ENCODE results near the gene TLCD3B. TPM values are rescaled to one million over a fixed set of nuclear protein-coding genes. Genes with fewer than 3 reads are reported as not detected.
"Not testable (repeated sequence)": the region's sequence is repeated elsewhere in the genome, so short reads cannot be mapped to it uniquely, and the experiment has no call there.

The TLCD3B gene
- total RNA-seq, 2 experiments from 2014 or later, result 1.2 to 2.0 TPM

DNA sequence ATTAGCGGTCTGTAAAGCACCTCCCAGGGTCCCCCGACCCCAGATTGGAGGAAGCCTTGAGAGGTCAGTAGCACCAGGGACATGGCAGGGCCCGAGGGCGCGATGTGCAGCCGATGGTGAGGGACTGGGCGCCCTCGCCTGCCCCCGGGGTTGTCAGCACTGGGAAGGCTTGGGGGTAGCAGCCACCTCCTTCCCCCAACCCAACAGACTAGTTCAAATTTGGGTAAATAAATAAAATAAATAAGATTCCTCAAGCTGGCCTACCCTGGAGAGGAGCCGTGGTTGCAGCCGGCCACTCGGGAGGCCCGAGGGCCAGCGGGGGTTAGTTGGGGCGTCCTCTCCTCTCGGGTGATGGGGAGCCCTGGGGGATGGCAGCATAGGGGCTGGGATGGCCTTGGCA, 6.6 kb downstream of the TLCD3B start:
- DNase-seq, result no peak
- peaks cover 40% of the 10 kb centered on the region for H3K27me3 Mint-ChIP-seq
- H3K36me3 Mint-ChIP-seq, result no peaks in the 10 kb centered on the region
- no peaks in the 10 kb centered on the region for H3K9me3 Mint-ChIP-seq
- H3K4me3 Mint-ChIP-seq, result no peak overlapping the region
- H3K4me1 Mint-ChIP-seq, result peaks cover 5% of the 10 kb centered on the region
- H3K27ac Mint-ChIP-seq, result no peak overlapping the region

- DNase-seq, result no peak
- Mint-ChIP-seq H3K9me3 (no peaks in the 10 kb centered on the region), H3K27ac (no peak overlapping the region), H3K27me3 (peaks cover 32% of the 10 kb centered on the region), H3K36me3 (no peaks in the 10 kb centered on the region), H3K4me1 (peaks cover 5% of the 10 kb centered on the region), H3K4me3 (no peak overlapping the region)
Measured at GRCh38 chr16:30023586-30023985, 7.5 kb downstream of the TLCD3B start.

DNA sequence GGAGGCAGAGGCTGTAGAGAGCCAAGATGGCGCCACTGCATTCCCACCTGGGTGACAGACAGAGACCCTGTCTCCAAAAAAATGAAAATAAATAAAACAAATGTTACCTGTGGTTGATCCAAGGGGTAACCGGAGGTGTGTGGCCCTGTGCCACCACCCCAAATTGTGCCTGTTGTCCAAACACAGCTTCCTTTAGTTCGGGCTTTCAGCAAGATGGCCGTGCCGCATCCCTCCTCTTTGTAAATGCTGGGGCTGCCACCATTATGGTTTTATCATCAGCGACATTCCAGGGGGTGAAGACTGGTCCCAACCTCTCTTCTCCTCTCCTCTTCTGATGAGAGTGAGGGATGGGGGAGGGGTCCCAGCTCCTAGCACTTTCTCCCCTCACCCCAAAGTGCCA, 8.2 kb downstream of the TLCD3B start, which contains the start of gene C16orf92:
TSS of gene C16orf92 (plus strand) at position 312 of the 400 bp plus-strand sequence. CDS start 143 bp downstream, outside the sequence.
- no peak within 1 kb of the TSS for H3K4me3 Mint-ChIP-seq
- DNase-seq, result no peak
- H3K4me1 Mint-ChIP-seq, result peaks cover 5% of the 10 kb centered on the region

DNA sequence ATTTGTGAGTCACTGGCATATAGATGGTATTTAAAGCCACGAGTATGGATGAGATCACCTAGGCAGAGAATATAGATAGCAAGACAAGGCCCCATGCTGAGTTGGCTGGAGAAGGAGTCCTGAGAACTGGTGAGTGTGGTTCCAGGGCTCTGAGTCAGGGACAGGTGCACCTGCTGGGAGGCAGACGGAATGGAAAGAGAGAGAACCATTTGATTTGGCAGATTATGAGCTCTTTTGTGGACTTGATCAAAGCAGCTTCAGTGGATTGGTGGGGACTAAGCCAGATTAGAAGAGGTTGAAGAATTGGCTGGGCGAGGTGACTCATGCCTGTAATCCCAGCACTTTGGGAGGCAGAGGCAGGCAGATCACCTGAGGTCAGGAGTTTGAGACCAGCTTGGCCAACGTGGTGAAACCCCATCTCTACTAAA, 12.3 kb downstream of the TLCD3B start:
- Mint-ChIP-seq H3K36me3 (no peaks in the 10 kb centered on the region), H3K27me3 (peaks cover 10% of the 10 kb centered on the region), H3K9me3 (no peaks in the 10 kb centered on the region), H3K27ac (no peak overlapping the region), H3K4me1 (peaks cover 5% of the 10 kb centered on the region), H3K4me3 (no peak overlapping the region)
- no peak for DNase-seq

More for the DNA sequence above, 8.2 kb downstream of the TLCD3B start, which contains the start of gene C16orf92:
- H3K9me3 Mint-ChIP-seq, result no peaks in the 10 kb centered on the region
- H3K36me3 Mint-ChIP-seq, result no peaks in the 10 kb centered on the region
- peaks cover 25% of the 10 kb centered on the region for H3K27me3 Mint-ChIP-seq
- H3K27ac Mint-ChIP-seq, result no peak within 1 kb of the TSS

- not testable (repeated sequence) for H3K4me3 Mint-ChIP-seq, H3K9me3 Mint-ChIP-seq, H3K36me3 Mint-ChIP-seq, H3K27ac Mint-ChIP-seq, DNase-seq, H3K4me1 Mint-ChIP-seq
- peaks cover 10% of the 10 kb centered on the region for H3K27me3 Mint-ChIP-seq
Measured at GRCh38 chr16:30017937-30018336, 13.1 kb downstream of the TLCD3B start.

- no peaks in the 10 kb centered on the region for H3K9me3 Mint-ChIP-seq
- peaks cover 16% of the 10 kb centered on the region for H3K27me3 Mint-ChIP-seq
- no peaks in the 10 kb centered on the region for H3K36me3 Mint-ChIP-seq
- H3K4me3 Mint-ChIP-seq, result no peak overlapping the region
- peaks cover 5% of the 10 kb centered on the region for H3K4me1 Mint-ChIP-seq
- no peak overlapping the region for H3K27ac Mint-ChIP-seq
- no peak for DNase-seq
Measured at GRCh38 chr16:30017277-30017656, 13.8 kb downstream of the TLCD3B start.

DNA sequence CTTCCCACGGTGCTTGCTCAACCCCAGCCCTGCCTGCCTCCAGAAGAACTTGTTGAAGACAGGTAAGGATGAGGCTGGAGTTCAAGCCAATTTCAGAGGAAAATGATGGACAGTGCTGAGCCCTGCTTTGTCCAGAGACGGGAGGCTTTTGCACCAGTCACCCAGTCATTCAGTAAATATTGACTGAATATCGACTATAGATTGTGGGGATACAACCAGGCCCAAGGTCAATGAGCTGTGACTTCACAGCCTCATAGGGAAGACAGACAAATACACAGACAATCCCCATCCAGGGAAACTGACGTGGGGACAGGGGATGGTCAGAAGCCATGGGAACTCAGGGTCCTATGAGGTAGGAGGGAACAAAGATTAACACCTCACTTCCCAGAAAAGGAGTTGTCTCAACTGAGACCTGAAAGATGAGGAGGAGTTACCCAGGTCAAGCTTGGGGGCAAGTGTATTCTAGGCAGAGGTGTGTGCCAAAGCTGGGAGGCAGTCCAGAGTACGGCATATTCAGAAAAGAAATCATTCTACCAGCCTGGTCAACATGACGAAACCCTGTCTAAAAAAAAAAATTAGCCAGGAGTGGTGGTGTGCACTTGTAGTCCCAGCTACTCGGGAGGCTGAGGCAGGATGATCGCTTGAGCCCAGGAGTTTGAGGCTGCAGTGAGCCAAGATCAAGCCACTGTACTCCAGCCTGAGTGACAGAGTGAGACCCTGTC, 14.4 kb downstream of the TLCD3B start:
- peaks cover 8% of the 10 kb centered on the region for H3K4me1 Mint-ChIP-seq
- no peak overlapping the region for H3K4me3 Mint-ChIP-seq
- peaks cover 22% of the 10 kb centered on the region for H3K27me3 Mint-ChIP-seq
- no peak overlapping the region for H3K27ac Mint-ChIP-seq
- H3K36me3 Mint-ChIP-seq, result no peaks in the 10 kb centered on the region
- no peak for DNase-seq
- H3K9me3 Mint-ChIP-seq, result no peaks in the 10 kb centered on the region

GRCh38 chr16:30015450-30015849, 15.6 kb downstream of the TLCD3B start:
- H3K9me3 Mint-ChIP-seq, H3K27ac Mint-ChIP-seq, H3K36me3 Mint-ChIP-seq, H3K4me1 Mint-ChIP-seq, H3K4me3 Mint-ChIP-seq, DNase-seq: not testable (repeated sequence)
- H3K27me3 Mint-ChIP-seq, result peaks cover 19% of the 10 kb centered on the region

DNA sequence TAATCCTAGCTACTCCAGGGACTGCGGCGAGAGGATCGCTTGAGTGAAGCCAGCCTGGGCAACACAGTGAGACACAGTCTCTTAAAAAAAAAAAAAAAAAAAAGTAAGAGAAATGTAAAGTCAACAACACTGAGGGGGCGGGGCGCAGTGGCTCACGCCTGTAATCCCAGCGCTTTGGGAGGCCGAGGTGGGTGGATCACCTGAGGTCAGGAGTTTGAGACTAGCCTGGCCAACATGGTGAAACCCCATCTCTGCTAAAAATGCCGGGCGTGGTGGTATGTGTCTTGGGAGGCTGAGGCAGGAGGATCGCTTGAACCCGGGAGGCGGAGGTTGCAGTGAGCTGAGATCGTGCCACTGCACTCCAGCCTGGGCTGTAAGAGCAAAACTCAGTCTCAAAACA, 18.5 kb downstream of the TLCD3B start:
- not testable (repeated sequence) for H3K4me3 Mint-ChIP-seq, DNase-seq, H3K27ac Mint-ChIP-seq, H3K4me1 Mint-ChIP-seq, H3K9me3 Mint-ChIP-seq, H3K36me3 Mint-ChIP-seq
- peaks cover 31% of the 10 kb centered on the region for H3K27me3 Mint-ChIP-seq

GRCh38 chr16:30011714-30012504, 19.2 kb downstream of the TLCD3B start:
- H3K27me3 Mint-ChIP-seq, result peaks cover 31% of the 10 kb centered on the region
- no peaks in the 10 kb centered on the region for H3K9me3 Mint-ChIP-seq
- peaks cover 5% of the 10 kb centered on the region for H3K4me1 Mint-ChIP-seq
- DNase-seq, result no peak
- H3K4me3 Mint-ChIP-seq, result peak overlapping the region; percentile 79
- peak overlapping the region; percentile 74 for H3K27ac Mint-ChIP-seq
- H3K36me3 Mint-ChIP-seq, result no peaks in the 10 kb centered on the region

DNA sequence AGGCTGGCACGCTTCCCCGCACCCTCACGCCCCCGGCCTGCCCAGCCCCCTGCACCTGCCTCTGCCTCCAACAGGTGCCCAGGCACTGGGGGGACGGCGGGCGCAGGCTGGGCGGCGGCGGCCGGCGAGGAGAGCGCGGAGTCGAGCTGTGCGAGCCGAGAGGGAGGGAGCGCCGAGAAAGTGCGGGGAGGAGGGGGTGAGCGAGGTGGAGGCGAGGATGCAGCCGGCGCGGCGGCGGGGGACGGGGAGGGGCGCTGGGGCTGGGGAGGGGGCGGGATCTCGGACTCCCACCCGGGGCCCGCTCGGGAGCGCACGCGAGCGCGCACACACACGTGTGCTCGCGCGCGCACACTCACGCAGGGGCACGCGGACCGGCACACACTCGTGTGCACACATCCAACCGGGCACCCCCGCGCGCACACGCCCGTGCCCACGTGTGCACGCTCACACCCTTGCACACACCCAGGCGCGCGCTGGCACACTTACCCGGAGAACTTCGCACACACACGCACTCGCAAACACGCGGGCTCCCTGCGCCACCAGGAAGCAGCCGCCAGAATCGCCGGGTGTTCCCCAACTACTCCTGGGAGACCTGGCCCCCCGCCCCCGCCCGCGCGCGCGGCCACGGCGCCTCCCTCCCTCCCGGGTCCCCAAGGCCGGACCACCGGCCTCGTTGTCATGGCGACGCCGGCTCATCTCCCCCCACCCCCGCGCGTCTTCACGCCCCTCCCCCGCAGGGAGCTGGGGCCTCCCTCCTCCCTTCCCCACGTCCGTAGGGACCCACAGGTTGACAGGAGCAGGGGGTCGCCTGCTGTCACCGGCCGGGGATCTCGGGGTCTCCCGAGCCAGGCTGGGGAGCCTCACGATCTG, 20.0 kb downstream of the TLCD3B start, which contains the start of gene DOC2A:
TSS of gene DOC2A (minus strand) at position 184 of the 870 bp plus-strand sequence. CDS start 805 bp downstream, outside the sequence.
- H3K36me3 Mint-ChIP-seq, result no peaks in the 10 kb centered on the region
- peaks cover 31% of the 10 kb centered on the region for H3K27me3 Mint-ChIP-seq
- H3K4me1 Mint-ChIP-seq, result peaks cover 5% of the 10 kb centered on the region
- H3K27ac Mint-ChIP-seq, result no peak within 1 kb of the TSS
- H3K9me3 Mint-ChIP-seq, result no peaks in the 10 kb centered on the region
- DNase-seq, result peak; percentile 43
- peak within 1 kb of the TSS; percentile 79 for H3K4me3 Mint-ChIP-seq

DNA sequence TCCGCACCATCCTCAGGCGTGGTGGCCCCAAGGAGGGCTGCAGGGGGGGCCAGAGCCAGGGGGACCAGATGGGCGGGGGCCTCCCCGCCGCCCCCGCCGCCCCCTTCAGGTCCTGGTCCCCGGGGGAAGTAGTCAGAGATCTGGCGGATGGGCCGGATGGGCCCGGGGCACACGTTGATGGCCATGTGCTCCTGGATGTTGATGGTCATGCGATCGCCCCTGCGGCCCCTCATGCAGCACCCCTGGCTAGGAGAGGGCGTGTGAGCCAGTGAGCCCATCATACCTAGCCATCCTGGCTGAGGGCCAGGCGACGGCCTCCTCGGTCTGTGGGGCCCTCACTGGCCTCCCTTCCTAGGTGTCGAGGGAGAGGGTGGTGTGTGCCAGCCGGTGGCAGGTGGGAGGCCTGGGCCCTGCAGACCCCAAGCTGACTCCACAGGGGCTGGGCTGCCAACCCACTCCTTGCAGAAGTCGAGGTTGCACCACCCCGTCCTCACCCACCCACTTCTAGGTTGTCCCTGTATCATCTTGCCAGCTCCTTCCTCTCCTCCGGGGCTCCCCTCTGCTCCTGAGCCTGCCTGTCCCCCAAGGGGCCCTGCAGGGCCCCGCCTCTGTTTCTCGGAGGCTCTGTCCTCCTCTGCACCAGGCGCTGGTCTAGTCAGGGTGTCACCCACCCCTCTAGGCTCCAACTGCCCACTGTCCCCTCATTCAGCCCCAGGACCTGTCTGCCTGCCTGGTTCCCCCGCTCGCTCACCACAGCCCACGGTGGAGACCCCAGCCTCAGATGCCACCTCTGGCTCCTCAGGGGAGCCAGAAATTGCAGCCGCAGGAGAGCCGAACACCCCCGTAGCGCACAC, 20.9 kb downstream of the TLCD3B start:
- Mint-ChIP-seq H3K4me1 (peaks cover 5% of the 10 kb centered on the region), H3K36me3 (no peaks in the 10 kb centered on the region), H3K27ac (no peak overlapping the region), H3K9me3 (no peaks in the 10 kb centered on the region), H3K27me3 (peaks cover 31% of the 10 kb centered on the region), H3K4me3 (peak overlapping the region; percentile 77)
- no peak for DNase-seq

GRCh38 chr16:30009085-30009862, 21.8 kb downstream of the TLCD3B start:
- no peaks in the 10 kb centered on the region for H3K9me3 Mint-ChIP-seq
- peaks cover 8% of the 10 kb centered on the region for H3K4me1 Mint-ChIP-seq
- no peak overlapping the region for H3K4me3 Mint-ChIP-seq
- DNase-seq, result no peak
- no peak overlapping the region for H3K27ac Mint-ChIP-seq
- H3K27me3 Mint-ChIP-seq, result peaks cover 31% of the 10 kb centered on the region
- no peaks in the 10 kb centered on the region for H3K36me3 Mint-ChIP-seq
